Neuronal stem cell (in vitro differentiated cells): ENCODE results near the gene PPP2R5A. TPM values are rescaled to one million over a fixed set of nuclear protein-coding genes. Genes with fewer than 3 reads are reported as not detected.

Experiments used
- DNase-seq: peaks from one replicate; pipeline ENCODE4 v3.0.0-alpha.2; 2013; ENCODE audit warnings: low spot score
- H2AFZ ChIP-seq: one replicate; pipeline ENCODE4 v1.6.1; 2013; ENCODE audit warnings: mild to moderate bottlenecking, low read length, inconsistent platforms
- H2AK5ac ChIP-seq: 2 replicates; pipeline ENCODE4 v1.6.1; 2013; ENCODE audit warnings: low read depth, mild to moderate bottlenecking, inconsistent platforms, low read length, moderate library complexity, mixed read lengths
- H2BK120ac ChIP-seq: 2 replicates; pipeline ENCODE4 v1.6.1; 2013; ENCODE audit warnings: low read depth, mild to moderate bottlenecking, inconsistent platforms, low read length, moderate library complexity, mixed read lengths
- H2BK12ac ChIP-seq: one replicate; pipeline ENCODE4 v1.6.1; 2013; ENCODE audit warnings: low read length, inconsistent platforms
- H2BK15ac ChIP-seq: 2 replicates; pipeline ENCODE4 v1.6.1; 2013; ENCODE audit warnings: mild to moderate bottlenecking, low read length, inconsistent platforms, mixed read lengths
- H2BK5ac ChIP-seq: one replicate; pipeline ENCODE4 v1.6.1; 2013; ENCODE audit warnings: inconsistent platforms, mild to moderate bottlenecking, low read length, moderate library complexity
- H3K14ac ChIP-seq: one replicate; pipeline ENCODE4 v1.6.1; 2013; ENCODE audit warnings: low read length, inconsistent platforms
- H3K18ac ChIP-seq: 2 replicates; pipeline ENCODE4 v1.6.1; 2013; ENCODE audit warnings: low read length, inconsistent platforms
- H3K23ac ChIP-seq: 2 replicates; pipeline ENCODE4 v1.6.1; 2013; ENCODE audit warnings: low read depth, mild to moderate bottlenecking, mixed read lengths, low read length, inconsistent platforms; ENCODE audit not compliant: poor library complexity
- H3K27ac ChIP-seq: replicated peaks from 3 replicates; pipeline ENCODE4 v1.5.1; 2013; ENCODE audit warnings: low read length, inconsistent platforms
- H3K27me3 ChIP-seq, 3 experiments: 2 replicates each; pipeline ENCODE4 v1.6.1; 2013; ENCODE audit warnings: low read length in 3 of 3, mild to moderate bottlenecking in 2 of 3, inconsistent platforms in 1 of 3, low read depth in 1 of 3, mixed read lengths in 1 of 3, moderate library complexity in 1 of 3; ENCODE audit not compliant: control insufficient read depth in 3 of 3, insufficient read depth in 3 of 3
- H3K36me3 ChIP-seq, 2 donors: replicated peaks in 1 of 2; 2 replicates each; pipeline ENCODE4 v1.6.1; 2013; ENCODE audit warnings: low read length in 2 of 2; ENCODE audit not compliant: control insufficient read depth in 2 of 2, insufficient read depth in 2 of 2
- H3K4ac ChIP-seq: 2 replicates; pipeline ENCODE4 v1.6.1; 2013; ENCODE audit warnings: inconsistent platforms, mild to moderate bottlenecking, low read length, moderate library complexity
- H3K4me1 ChIP-seq, 2 donors: 1 replicate in 1 of 2; 2 replicates in 1 of 2; pipeline ENCODE4 v1.6.1; 2013; ENCODE audit warnings: low read length in 2 of 2, low read depth in 1 of 2; ENCODE audit not compliant: control insufficient read depth in 2 of 2, insufficient read depth in 1 of 2
- H3K4me2 ChIP-seq: one replicate; pipeline ENCODE4 v1.6.1; 2013; ENCODE audit warnings: mild to moderate bottlenecking, low read length, inconsistent platforms; ENCODE audit not compliant: insufficient read depth, poor library complexity, severe bottlenecking
- H3K4me3 ChIP-seq, 2 donors: 2 replicates each; pipeline ENCODE4 v1.5.1; 2013; ENCODE audit warnings: low read length in 2 of 2, mild to moderate bottlenecking in 2 of 2, inconsistent platforms in 1 of 2, moderate library complexity in 1 of 2
- H3K79me1 ChIP-seq: one replicate; pipeline ENCODE4 v1.6.1; 2013; ENCODE audit warnings: low read depth, mild to moderate bottlenecking, inconsistent platforms, low read length, moderate library complexity
- H3K9ac ChIP-seq: one replicate; pipeline ENCODE4 v1.6.1; 2013; ENCODE audit warnings: mild to moderate bottlenecking, low read depth, low read length, inconsistent platforms; ENCODE audit not compliant: poor library complexity
- H3K9me3 ChIP-seq, 2 donors: replicated peaks in 1 of 2; 2 replicates each; pipeline versions ENCODE3 to v1.6.1; 2013; ENCODE audit warnings: low read length in 2 of 2, mild to moderate bottlenecking in 2 of 2, inconsistent platforms in 1 of 2, low read depth in 1 of 2, mixed read lengths in 1 of 2, moderate library complexity in 1 of 2; ENCODE audit not compliant: control insufficient read depth in 2 of 2, insufficient read depth in 1 of 2
- H4K8ac ChIP-seq: one replicate; pipeline ENCODE4 v1.6.1; 2013; ENCODE audit warnings: low read depth, mild to moderate bottlenecking, inconsistent platforms, low read length, moderate library complexity
- H4K91ac ChIP-seq: one replicate; pipeline ENCODE4 v1.6.1; 2013; ENCODE audit warnings: low read length, low read depth, mild to moderate bottlenecking, inconsistent platforms; ENCODE audit not compliant: poor library complexity
- WGBS, 2 donors: extraction: QIAGEN DNeasy Blood & Tissue Kit; methylation state at CpG; one replicate each; pipeline ENCODE4 v1.1.7; 2013; ENCODE audit warnings: missing lambda C conversion rate in 2 of 2, mixed read lengths in 1 of 2; ENCODE audit not compliant: insufficient read length in 2 of 2, insufficient replicate concordance in 1 of 2; ENCODE audit errors: extremely low coverage in 2 of 2; 5-methylcytosine and 5-hydroxymethylcytosine counted together
- polyA plus RNA-seq, 2 experiments: library from polyadenylated mRNA; stranded (reverse); fragments of 200-250 nt; gene quantifications; one replicate each; pipeline ENCODE4 v1.2.3, GENCODE V29; 2013

PPP2R5A gene
- 8.2 TPM for polyA plus RNA-seq (2013, experiment 1 of 2)
- 8.2 TPM for polyA plus RNA-seq (2013, experiment 2 of 2)

DNA sequence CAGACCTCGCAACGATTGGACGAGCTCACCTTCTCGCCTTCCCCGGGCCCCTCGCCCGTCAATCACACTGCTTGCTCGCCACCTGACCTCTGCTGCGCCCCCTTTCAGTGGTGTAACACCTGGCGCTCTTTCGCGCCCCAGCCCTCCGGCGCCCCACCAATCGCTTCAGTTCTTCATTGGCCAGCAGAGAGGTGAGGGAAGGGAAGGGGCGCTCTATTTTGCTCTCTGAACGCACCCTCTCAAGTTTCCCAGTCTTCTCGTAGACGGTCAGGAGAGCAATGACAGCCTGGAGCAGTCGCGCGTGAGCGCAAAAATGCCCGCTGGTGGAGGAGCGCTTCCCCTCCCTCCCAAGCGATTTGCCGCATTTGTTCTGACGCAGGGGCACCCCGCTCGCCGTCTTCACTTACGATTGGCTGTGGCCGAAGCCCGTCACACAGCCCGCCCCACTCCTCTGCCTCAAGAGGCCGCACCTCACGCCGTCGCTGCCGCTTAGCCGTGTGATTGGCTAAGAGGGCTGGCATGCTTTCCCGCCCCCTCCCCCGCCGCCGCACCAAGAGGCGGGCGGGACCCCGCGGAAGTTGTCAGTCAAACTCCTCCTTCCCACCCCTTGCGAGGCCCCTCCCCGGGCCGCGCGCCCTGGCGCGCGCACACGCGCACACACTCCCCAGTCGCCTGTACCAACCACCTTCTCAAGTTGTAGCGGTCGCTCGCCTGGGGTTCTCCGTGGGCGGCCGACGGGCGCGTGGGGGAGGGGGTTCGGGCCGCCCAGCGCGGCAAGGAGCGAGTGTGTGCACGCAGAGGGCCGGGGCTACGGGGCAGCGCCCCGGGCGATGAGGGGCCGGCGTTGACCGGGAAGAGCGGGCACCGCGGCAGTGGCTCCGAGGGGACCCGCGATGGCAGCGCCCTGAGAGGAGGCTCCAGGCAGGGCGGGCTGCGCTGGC lies at the start of gene PPP2R5A:
TSS of gene PPP2R5A (plus strand) at position 667 of the 941 bp plus-strand sequence. CDS start 701 bp downstream, outside the sequence.
- Histone ChIP-seq H2BK5ac (peak within 1 kb of the TSS; percentile 25), H3K27ac (peak within 1 kb of the TSS; percentile 87), H3K27me3 (peaks cover 0 to 5% (median 0%) of the 10 kb centered on the region in 3 experiments), H2AFZ (peak within 1 kb of the TSS; percentile 99), H2BK120ac (no peak within 1 kb of the TSS), H4K91ac (no peak within 1 kb of the TSS), H2BK15ac (no peak within 1 kb of the TSS), H3K23ac (peak within 1 kb of the TSS; percentile 93), H3K4me1 (no peaks in the 10 kb centered on the region), H3K4ac (no peak within 1 kb of the TSS), H3K14ac (no peak within 1 kb of the TSS), H3K79me1 (peaks cover 2% of the 10 kb centered on the region), H4K8ac (no peak within 1 kb of the TSS), H3K36me3 (no peaks in the 10 kb centered on the region), H3K9ac (peak within 1 kb of the TSS; percentile 88), H3K4me3 (peak within 1 kb of the TSS; percentile 63 to 99), H3K18ac (peak within 1 kb of the TSS; percentile 91), H3K9me3 (no peaks in the 10 kb centered on the region), H2AK5ac (no peak within 1 kb of the TSS), H3K4me2 (peak within 1 kb of the TSS; percentile 84), H2BK12ac (no peak within 1 kb of the TSS)
- WGBS, 2 donors = no CpG with 5 or more reads among the region's 92 CpGs
- peak; percentile 98 for DNase-seq

- Histone ChIP-seq H2BK5ac (no peak overlapping the region), H3K23ac (no peak overlapping the region), H3K36me3 (no peaks in the 10 kb centered on the region), H3K14ac (no peak overlapping the region), H2BK120ac (no peak overlapping the region), H3K9ac (no peak overlapping the region), H4K8ac (no peak overlapping the region), H3K4me1 (peaks cover 0 to 4% of the 10 kb centered on the region in 2 donors), H2BK15ac (no peak overlapping the region), H2BK12ac (no peak overlapping the region), H3K27ac (no peak overlapping the region), H3K79me1 (no peaks in the 10 kb centered on the region), H3K4me3 (no peak overlapping the region), H3K4me2 (no peak overlapping the region), H2AFZ (no peak overlapping the region), H3K4ac (no peak overlapping the region), H2AK5ac (no peak overlapping the region), H4K91ac (no peak overlapping the region), H3K9me3 (no peaks in the 10 kb centered on the region), H3K18ac (no peak overlapping the region), H3K27me3 (no peaks in the 10 kb centered on the region)
- DNase-seq = no peak
- no CpG with 5 or more reads among the region's 5 CpGs for WGBS, 2 donors
These were observed 49.4 kb upstream of the PPP2R5A start for GRCh38 chr1:212235857-212236256.

- no CpG with 5 or more reads among the region's 3 CpGs for WGBS, 2 donors
- no peak overlapping the region for H3K27ac ChIP-seq
- no peak overlapping the region for H2BK120ac ChIP-seq
- peaks cover 0 to 4% of the 10 kb centered on the region in 2 donors for H3K4me1 ChIP-seq
- no peaks in the 10 kb centered on the region for H3K9me3 ChIP-seq
- no peak overlapping the region for H3K4me3 ChIP-seq
- DNase-seq = no peak
- no peak overlapping the region for H2AK5ac ChIP-seq
- H3K9ac ChIP-seq = no peak overlapping the region
- H3K4ac ChIP-seq = no peak overlapping the region
- H2BK12ac ChIP-seq = no peak overlapping the region
- H3K14ac ChIP-seq = no peak overlapping the region
- H3K36me3 ChIP-seq = no peaks in the 10 kb centered on the region
- H4K91ac ChIP-seq = no peak overlapping the region
- no peak overlapping the region for H2BK15ac ChIP-seq
- no peak overlapping the region for H3K4me2 ChIP-seq
- no peaks in the 10 kb centered on the region for H3K27me3 ChIP-seq
- H2AFZ ChIP-seq = no peak overlapping the region
- H4K8ac ChIP-seq = no peak overlapping the region
- H3K79me1 ChIP-seq = no peaks in the 10 kb centered on the region
- no peak overlapping the region for H3K18ac ChIP-seq
- H2BK5ac ChIP-seq = no peak overlapping the region
- H3K23ac ChIP-seq = no peak overlapping the region
These were observed 48.5 kb upstream of the PPP2R5A start for GRCh38 chr1:212236664-212237220.

GRCh38 chr1:212237651-212238050 lies 47.6 kb upstream of the PPP2R5A start:
- H3K9ac ChIP-seq = no peak overlapping the region
- no peak overlapping the region for H3K18ac ChIP-seq
- no peak overlapping the region for H3K4me3 ChIP-seq
- H4K8ac ChIP-seq = no peak overlapping the region
- H2BK5ac ChIP-seq = no peak overlapping the region
- peaks cover 0 to 4% of the 10 kb centered on the region in 2 donors for H3K4me1 ChIP-seq
- H2BK120ac ChIP-seq = no peak overlapping the region
- H2AFZ ChIP-seq = no peak overlapping the region
- no peak overlapping the region for H2BK15ac ChIP-seq
- no peak overlapping the region for H4K91ac ChIP-seq
- H2BK12ac ChIP-seq = no peak overlapping the region
- no peak overlapping the region for H3K4me2 ChIP-seq
- no peaks in the 10 kb centered on the region for H3K36me3 ChIP-seq
- no peak overlapping the region for H3K14ac ChIP-seq
- H3K27me3 ChIP-seq = no peaks in the 10 kb centered on the region
- DNase-seq = no peak
- H3K23ac ChIP-seq = no peak overlapping the region
- H2AK5ac ChIP-seq = no peak overlapping the region
- no peaks in the 10 kb centered on the region for H3K79me1 ChIP-seq
- H3K9me3 ChIP-seq = no peaks in the 10 kb centered on the region
- H3K27ac ChIP-seq = no peak overlapping the region
- H3K4ac ChIP-seq = no peak overlapping the region
